ENCODE measurements around the gene CLDN17. TPM values are rescaled to one million over a fixed set of nuclear protein-coding genes. Genes with fewer than 3 reads are reported as not detected.

The CLDN17 gene, protein sequence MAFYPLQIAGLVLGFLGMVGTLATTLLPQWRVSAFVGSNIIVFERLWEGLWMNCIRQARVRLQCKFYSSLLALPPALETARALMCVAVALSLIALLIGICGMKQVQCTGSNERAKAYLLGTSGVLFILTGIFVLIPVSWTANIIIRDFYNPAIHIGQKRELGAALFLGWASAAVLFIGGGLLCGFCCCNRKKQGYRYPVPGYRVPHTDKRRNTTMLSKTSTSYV
- total RNA-seq, result not detected
- long read RNA-seq, result 0 reads

- intact Hi-C loops (cut with DNase I), result no loop called here
- ATAC-seq (no peak), DNase-seq (ENCODE audit: missing footprints) (no peak)
Measured at GRCh38 chr21:30166705-30167104, at the start of gene CLDN17. CLDN17 (minus strand) TSS chr21:30166805; CDS start chr21:30166617, 188 bp downstream.

DNA sequence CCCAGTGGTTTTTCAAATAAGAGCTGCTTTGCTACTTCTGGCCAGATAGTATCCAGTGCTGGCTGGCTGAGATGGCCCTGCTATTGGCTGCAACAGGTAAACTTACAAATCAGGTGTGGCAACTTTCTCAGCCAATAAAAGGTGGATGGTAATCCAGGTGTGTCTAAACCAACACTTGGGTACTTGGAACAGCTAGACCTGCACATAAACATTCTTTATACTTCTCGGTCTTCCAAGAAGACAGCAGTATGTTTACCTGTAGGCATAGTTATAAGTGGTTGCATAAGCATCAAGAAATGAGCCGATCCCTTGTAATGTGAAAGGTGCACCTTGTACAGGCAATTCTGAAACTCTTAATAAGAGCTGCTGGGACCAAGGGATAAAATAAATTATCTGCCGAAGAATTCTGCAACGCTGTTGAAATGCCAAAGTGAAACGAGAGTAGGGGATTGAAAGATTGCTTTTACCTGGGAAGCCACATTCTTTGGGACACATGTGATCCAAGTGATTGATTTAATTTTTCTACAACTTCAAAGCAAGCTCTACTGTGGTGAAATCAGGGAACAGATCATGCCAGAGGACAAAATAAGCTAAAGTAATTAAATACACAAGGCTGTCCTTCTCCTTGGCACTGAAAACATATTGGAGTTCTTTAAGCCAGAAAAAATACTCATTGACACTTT, 49.6 kb upstream of the CLDN17 start, which contains the start of gene CLDN8:
Gene CLDN8 (minus strand): TSS at position 57 of the 683 bp plus-strand sequence. CDS start 172 bp downstream, outside the sequence.
- no peak for DNase-seq (ENCODE audit: missing footprints)
- intact Hi-C loops (cut with DNase I), result no loop called here
- no peak for ATAC-seq

DNA sequence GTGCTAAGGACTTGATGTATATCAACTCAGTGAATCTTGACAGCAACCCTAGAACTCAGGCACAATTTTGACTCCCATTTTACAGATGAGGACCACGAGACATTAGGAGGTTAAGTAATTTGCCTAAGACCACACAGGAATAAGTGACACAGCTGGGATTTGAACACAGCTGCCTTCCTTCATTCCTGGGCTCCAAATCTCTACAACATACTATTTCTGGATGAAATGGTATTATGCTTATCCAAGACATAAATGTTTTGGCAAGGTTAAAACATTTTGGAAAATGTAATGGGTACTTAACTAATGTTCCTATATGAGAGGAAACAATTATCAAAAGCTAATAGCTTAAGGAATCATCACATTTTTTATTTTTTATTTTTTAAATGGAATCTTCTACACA, 44.5 kb upstream of the CLDN17 start:
- intact Hi-C loops (cut with DNase I), result no loop called here
- DNase-seq (ENCODE audit: missing footprints), result no peak
- no peak for ATAC-seq

DNA sequence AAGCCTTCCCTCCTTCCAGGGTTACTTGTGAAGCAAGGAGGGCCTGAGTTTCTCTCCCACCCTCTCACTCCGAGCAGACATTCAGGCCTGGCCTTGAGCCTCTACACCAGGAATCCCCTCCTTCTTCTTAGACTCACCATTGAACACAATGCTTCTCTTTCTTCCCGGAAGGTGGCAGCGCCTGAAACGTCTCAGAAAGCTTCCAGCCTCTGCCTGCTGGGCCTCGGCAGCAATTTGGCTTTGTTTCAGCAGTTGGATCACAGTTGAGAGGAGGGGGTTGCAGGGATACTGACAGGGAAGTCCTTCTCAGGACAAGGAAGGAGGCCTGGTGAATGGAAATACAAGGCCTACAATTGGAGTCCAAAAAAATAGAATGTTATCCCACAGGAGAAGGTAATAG, 43.0 kb upstream of the CLDN17 start:
- intact Hi-C loops (cut with DNase I), result no loop called here

GRCh38 chr21:30207252-30207579, 40.6 kb upstream of the CLDN17 start:
- DNase-seq (ENCODE audit: missing footprints) (no peak), ATAC-seq (no peak)
- intact Hi-C loops (cut with DNase I), result no loop called here

More for the DNA sequence above, 43.0 kb upstream of the CLDN17 start:
- DNase-seq (ENCODE audit: missing footprints) (peak; percentile 21), ATAC-seq (no peak)

- no peak for ATAC-seq
- DNase-seq (ENCODE audit: missing footprints), result no peak
Measured at GRCh38 chr21:30206551-30207251, 40.1 kb upstream of the CLDN17 start.

DNA sequence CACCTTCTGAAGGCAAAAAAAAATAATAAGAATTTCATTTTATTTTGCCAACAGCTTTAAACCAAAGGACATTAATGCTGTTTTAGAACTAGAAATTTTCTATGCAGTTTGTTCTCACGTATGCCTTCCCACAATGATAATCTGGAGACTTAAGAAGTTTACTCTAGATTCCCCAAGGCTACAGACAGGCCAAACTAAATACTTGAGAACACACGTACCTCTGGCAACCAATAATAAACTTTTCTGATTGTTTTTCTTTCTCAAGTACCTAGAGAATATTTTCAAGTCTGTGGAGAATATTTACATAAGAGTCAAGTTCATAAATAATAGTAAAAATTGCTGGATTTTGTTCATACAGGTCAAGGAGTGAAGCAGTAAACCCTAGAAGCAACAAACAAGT, 33.4 kb upstream of the CLDN17 start:
- intact Hi-C loops (cut with DNase I), result no loop called here
- DNase-seq (ENCODE audit: missing footprints) (no peak), ATAC-seq (no peak)

More at GRCh38 chr21:30206551-30207251, 40.1 kb upstream of the CLDN17 start:
- intact Hi-C loops (cut with DNase I), result no loop called here

- intact Hi-C loops (cut with DNase I), result no loop called here
Measured at GRCh38 chr21:30194701-30195299, 28.2 kb upstream of the CLDN17 start.

GRCh38 chr21:30193201-30193600, 26.6 kb upstream of the CLDN17 start:
- DNase-seq (ENCODE audit: missing footprints) (no peak), ATAC-seq (no peak)
- intact Hi-C loops (cut with DNase I), result no loop called here

More at GRCh38 chr21:30194701-30195299, 28.2 kb upstream of the CLDN17 start:
- no peak for ATAC-seq
- DNase-seq (ENCODE audit: missing footprints), result no peak

DNA sequence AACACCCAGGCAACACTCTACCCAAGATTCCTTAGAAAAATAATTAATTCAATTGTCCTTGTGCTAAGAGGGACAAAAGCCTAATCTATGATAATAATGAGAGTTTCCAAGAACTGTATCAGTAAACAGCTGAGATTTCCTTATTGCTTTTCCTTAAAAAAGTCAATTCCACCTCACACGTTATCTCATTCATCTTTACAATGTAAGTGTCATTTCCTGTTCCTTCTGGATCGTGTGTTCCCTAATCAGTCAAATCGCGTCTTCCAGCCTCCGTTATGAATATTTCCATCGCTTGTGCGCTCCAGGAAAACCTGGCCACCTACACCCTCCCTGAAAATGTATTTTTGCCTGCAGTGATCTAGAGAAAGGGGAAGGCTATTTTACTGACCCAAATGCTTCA, 23.9 kb upstream of the CLDN17 start:
- DNase-seq (ENCODE audit: missing footprints) (no peak), ATAC-seq (no peak)
- intact Hi-C loops (cut with DNase I), result no loop called here

DNA sequence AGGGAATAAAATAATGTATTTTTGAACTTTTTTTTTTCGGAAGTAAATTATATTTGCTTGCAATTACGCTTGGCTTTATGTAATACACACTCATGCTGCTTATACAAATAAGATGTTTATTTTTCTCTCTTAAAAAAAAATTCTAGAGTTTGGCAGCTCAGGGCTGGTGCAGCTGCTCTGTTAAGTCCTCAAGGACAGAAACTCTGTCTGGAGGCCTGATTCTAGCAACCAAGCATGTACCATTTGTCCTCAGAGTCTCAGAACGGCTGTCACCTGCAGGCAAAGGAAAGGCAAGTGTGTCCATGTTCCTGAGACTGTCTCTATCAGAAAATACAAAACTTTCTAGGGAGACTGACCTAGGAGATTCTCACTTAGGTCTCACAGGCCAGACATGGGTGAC, 23.2 kb upstream of the CLDN17 start:
- no peak for ATAC-seq
- DNase-seq (ENCODE audit: missing footprints), result no peak
- intact Hi-C loops (cut with DNase I), result no loop called here

- DNase-seq (ENCODE audit: missing footprints) (no peak), ATAC-seq (no peak)
- intact Hi-C loops (cut with DNase I), result no loop called here
Measured at GRCh38 chr21:30186242-30186641, 19.6 kb upstream of the CLDN17 start.

- intact Hi-C loops (cut with DNase I), result no loop called here
- ATAC-seq (no peak), DNase-seq (ENCODE audit: missing footprints) (no peak)
Measured at GRCh38 chr21:30168086-30168485, 1.5 kb upstream of the CLDN17 start.

GRCh38 chr21:30166171-30166570, 434 bp downstream of the CLDN17 start:
- intact Hi-C loops (cut with DNase I), result no loop called here
- DNase-seq (ENCODE audit: missing footprints) (peak; percentile 43), ATAC-seq (no peak)

GRCh38 chr21:30164796-30165195, 1.8 kb downstream of the CLDN17 start:
- DNase-seq (ENCODE audit: missing footprints) (no peak), ATAC-seq (no peak)
- intact Hi-C loops (cut with DNase I), result no loop called here

DNA sequence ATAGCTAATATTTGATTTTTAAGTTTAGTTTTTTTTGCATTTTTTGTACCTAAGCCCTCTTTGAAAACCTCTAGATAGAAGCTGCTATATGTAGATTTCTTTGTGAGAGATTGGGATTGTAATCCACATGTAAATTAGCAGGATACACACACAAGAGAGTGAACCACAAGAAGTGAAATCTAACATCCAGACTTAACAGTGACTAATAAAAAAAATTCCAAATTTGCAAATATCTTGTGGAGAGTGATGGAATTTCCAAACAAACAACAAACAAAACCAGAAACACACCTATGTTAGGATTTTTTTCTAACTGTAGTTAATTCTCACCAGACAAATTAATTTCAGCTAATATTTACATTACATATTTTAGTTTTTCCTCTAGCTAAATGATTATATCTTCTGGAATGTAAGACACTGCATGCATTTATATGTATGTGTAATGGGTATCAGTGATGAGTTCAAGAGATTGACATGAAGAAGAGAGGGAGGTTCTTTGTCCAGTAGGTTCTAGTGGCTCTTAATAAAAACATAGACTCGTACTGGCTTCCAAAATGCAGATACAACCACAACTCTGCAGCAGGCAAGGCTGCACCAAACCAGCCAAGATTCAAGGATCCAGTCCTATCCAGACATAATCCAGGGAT, 12.8 kb downstream of the CLDN17 start:
- DNase-seq (ENCODE audit: missing footprints) (no peak), ATAC-seq (no peak)
- intact Hi-C loops (cut with DNase I), result no loop called here

DNA sequence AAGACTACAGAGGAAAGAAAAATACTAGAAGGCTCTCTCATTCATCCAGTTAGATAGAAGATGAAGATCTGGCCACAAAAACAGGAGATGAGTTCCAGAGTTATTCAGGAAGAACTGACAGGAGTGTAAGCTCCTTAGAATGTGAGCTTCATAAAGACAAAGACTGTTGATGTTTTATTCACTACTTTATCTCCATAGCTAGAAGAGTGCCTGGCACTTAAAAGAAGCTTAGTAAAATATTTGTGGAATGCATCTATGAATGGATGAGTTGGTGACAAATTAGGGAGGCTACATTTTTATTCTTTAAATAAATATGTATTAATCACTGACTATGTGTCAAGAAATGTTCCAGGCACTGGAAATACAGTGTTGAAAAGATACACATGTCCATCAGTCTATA, 13.8 kb downstream of the CLDN17 start:
- intact Hi-C loops (cut with DNase I), result no loop called here
- no peak for DNase-seq (ENCODE audit: missing footprints)

DNA sequence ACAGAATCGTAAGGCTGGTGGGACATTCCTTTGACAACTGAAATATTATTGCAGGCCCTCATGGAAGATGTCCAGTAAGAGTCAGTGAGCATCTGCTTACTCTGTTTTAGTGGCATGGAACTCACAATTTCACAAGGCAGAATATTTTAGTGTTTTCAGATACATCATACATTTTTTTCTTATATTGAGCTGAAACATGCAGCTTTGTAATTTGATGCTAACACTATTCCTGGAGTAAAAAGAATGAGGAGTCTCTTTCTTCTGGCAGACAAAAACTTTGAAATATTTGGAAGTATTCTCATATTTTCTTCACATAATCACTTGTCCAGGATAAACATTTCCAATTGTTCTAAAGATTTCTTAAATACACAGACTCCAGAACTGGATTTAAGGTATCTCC, 17.7 kb downstream of the CLDN17 start:
- intact Hi-C loops (cut with DNase I), result no loop called here
- ATAC-seq (no peak), DNase-seq (ENCODE audit: missing footprints) (no peak)

More for the DNA sequence above, 13.8 kb downstream of the CLDN17 start:
- ATAC-seq, result no peak
